Colonic mucosa (tissue), 4 donors: ENCODE measurements around the gene HID1. TPM values are rescaled to one million over a fixed set of nuclear protein-coding genes. Genes with fewer than 3 reads are reported as not detected.
A peak's percentile ranks its signal among the peaks of the same experiment; 100 is the strongest.

Experiments
- DNase-seq: peaks from one replicate; pipeline ENCODE4 v3.0.0-alpha.2; 2020
- H3K27ac ChIP-seq: fragments of 200-600 bp; one replicate; pipeline ENCODE4 v1.8.0; 2021
- H3K27me3 ChIP-seq: fragments of 200-600 bp; one replicate; pipeline ENCODE4 v1.8.0; 2021
- H3K36me3 ChIP-seq: fragments of 200-600 bp; one replicate; pipeline ENCODE4 v1.8.0; 2021
- H3K4me1 ChIP-seq: fragments of 200-600 bp; one replicate; pipeline ENCODE4 v1.8.0; 2021; ENCODE audit warnings: mild to moderate bottlenecking
- H3K4me3 ChIP-seq: fragments of 200-600 bp; one replicate; pipeline ENCODE4 v1.8.0; 2021
- H3K9ac ChIP-seq, 2 donors: one replicate each; pipeline ENCODE4 v1.7.0; 2013; ENCODE audit warnings: control low read depth in 2 of 2, low read depth in 2 of 2, low read length in 2 of 2
- H3K9me3 ChIP-seq: fragments of 200-600 bp; one replicate; pipeline ENCODE4 v1.8.0; 2021
- CTCF ChIP-seq: fragments of 200-600 bp; IDR thresholded peaks from one replicate; pipeline ENCODE4 v1.8.0; 2022; ENCODE audit warnings: antibody characterized with exemption, mild to moderate bottlenecking
- intact Hi-C: fragments of 100-400 bp; cut with DNase I; formaldehyde crosslinking; loops from one replicate; pipeline ENCODE4 v1.14.1; 2022
- total RNA-seq, 2 donors: library from RNA; stranded (reverse); fragmentation: NEBNext Ultra II Directional in 1 of 2; extraction: Animal tissue kit (Norgen Biotek cat#: 25700) in 1 of 2; gene quantifications; one replicate each; pipeline ENCODE4 v1.2.1, GENCODE V29; 2021
- donor health status: healthy.
- donor health status: DM: no; HTN: no; CAD: no.
- donor health status: DM: no; HTN: no; CAD: no.

Gene HID1
- total RNA-seq, 2 donors from 2014 or later = 47.8 to 54.8 TPM

- no peak for TF ChIP-seq CTCF
- H3K27me3 ChIP-seq = no peaks in the 10 kb centered on the region
- no peaks in the 10 kb centered on the region for H3K9me3 ChIP-seq
- intact Hi-C loops = no loop called here
- peak overlapping the region; percentile 91 for H3K4me3 ChIP-seq
- no peaks in the 10 kb centered on the region for H3K36me3 ChIP-seq
- no peak for DNase-seq
- H3K27ac ChIP-seq = peak overlapping the region; percentile 76
- H3K9ac ChIP-seq = peak overlapping the region; percentile 77 to 85
- peaks cover 9% of the 10 kb centered on the region for H3K4me1 ChIP-seq
These were observed 40.6 kb upstream of the HID1 start for GRCh38 chr17:75013092-75013559.

- peak within 1 kb of the TSS; percentile 91 for H3K4me3 ChIP-seq
- no peaks in the 10 kb centered on the region for H3K9me3 ChIP-seq
- intact Hi-C loops = no loop called here
- no peak for TF ChIP-seq CTCF
- H3K27ac ChIP-seq = peak within 1 kb of the TSS; percentile 76
- no peaks in the 10 kb centered on the region for H3K27me3 ChIP-seq
- H3K4me1 ChIP-seq = peaks cover 9% of the 10 kb centered on the region
- H3K36me3 ChIP-seq = no peaks in the 10 kb centered on the region
- peak; percentile 81 for DNase-seq
- H3K9ac ChIP-seq = peak within 1 kb of the TSS; percentile 77 to 85
These were observed 40.0 kb upstream of the HID1 start, which contains the start of gene MRPL58 for GRCh38 chr17:75012346-75013091. Gene MRPL58, plus strand, starts transcription at chr17:75012670. Its CDS starts 17 bp downstream, at chr17:75012687.

GRCh38 chr17:75012096-75012345 lies 39.5 kb upstream of the HID1 start:
- H3K9ac ChIP-seq = peak overlapping the region; percentile 76 to 77
- DNase-seq = no peak
- no peaks in the 10 kb centered on the region for H3K27me3 ChIP-seq
- intact Hi-C loops = no loop called here
- H3K4me1 ChIP-seq = peaks cover 9% of the 10 kb centered on the region
- H3K9me3 ChIP-seq = no peaks in the 10 kb centered on the region
- no peaks in the 10 kb centered on the region for H3K36me3 ChIP-seq
- no peak for TF ChIP-seq CTCF
- peak overlapping the region; percentile 76 for H3K27ac ChIP-seq
- H3K4me3 ChIP-seq = peak overlapping the region; percentile 91

- TF ChIP-seq CTCF = no peak
- H3K9me3 ChIP-seq = no peaks in the 10 kb centered on the region
- DNase-seq = peak; percentile 75
- H3K27me3 ChIP-seq = no peaks in the 10 kb centered on the region
- H3K27ac ChIP-seq = peak overlapping the region; percentile 76
- H3K36me3 ChIP-seq = no peaks in the 10 kb centered on the region
- peak overlapping the region; percentile 91 for H3K4me3 ChIP-seq
- intact Hi-C loops = no loop called here
- peaks cover 9% of the 10 kb centered on the region for H3K4me1 ChIP-seq
- peak overlapping the region; percentile 76 to 77 for H3K9ac ChIP-seq
These were observed 39.0 kb upstream of the HID1 start for GRCh38 chr17:75011401-75012095.

GRCh38 chr17:75010683-75011400 lies 38.3 kb upstream of the HID1 start:
- intact Hi-C loops = no loop called here
- TF ChIP-seq CTCF = no peak
- H3K4me3 ChIP-seq = no peak overlapping the region
- H3K27ac ChIP-seq = peak overlapping the region; percentile 76
- peak overlapping the region in 1 of 2 donors; percentile 76 for H3K9ac ChIP-seq
- no peaks in the 10 kb centered on the region for H3K27me3 ChIP-seq
- peaks cover 9% of the 10 kb centered on the region for H3K4me1 ChIP-seq
- DNase-seq = peak; percentile 60
- H3K9me3 ChIP-seq = no peaks in the 10 kb centered on the region
- H3K36me3 ChIP-seq = no peaks in the 10 kb centered on the region
